A549 (cell line): Measurements from ENCODE around the gene TMEM121B. TPM values are rescaled to one million over a fixed set of nuclear protein-coding genes. Genes with fewer than 3 reads are reported as not detected.

Experiments used
- ATAC-seq, 2 experiments: fragments of 200-7000 bp in 1 of 2; fragments of >200 bp in 1 of 2; cut with Nextera tagmentation in 1 of 2; cut with Tn5 transposase in 1 of 2; 3 replicates each; pipeline versions ENCODE4 v1.8.0 to v1.9.1; 2018 to 2020; ENCODE audit warnings: mild to moderate bottlenecking in 1 of 2, moderate library complexity in 1 of 2
- CTCF ChIA-PET: fragments of 300-600 bp; sonication (Branson Sonifier 250); formaldehyde crosslinking; extraction: SDS; loops from one replicate; lab custom pipeline; 2021; ENCODE audit warnings: antibody characterized with exemption, inconsistent platforms; lab: Yijun Ruan, JAX
- POLR2A ChIA-PET: fragments of 350-600 bp; formaldehyde crosslinking; extraction: SDS; loops from one replicate; lab custom pipeline; 2021; ENCODE audit warnings: antibody characterized with exemption, inconsistent platforms; lab: Yijun Ruan, JAX
- DNase-seq, 2 experiments: peaks; one replicate each; pipeline versions ENCODE4 v3.0.0 to v3.0.0-alpha.2; 2011 to 2016; ENCODE audit warnings: low read depth in 1 of 2, low spot score in 1 of 2
- FAIRE-seq: peaks from 2 replicates; lab custom pipeline; 2011; peaks lifted over from hg19 to GRCh38; lab: Jason Lieb, UNC
- H3K27ac ChIP-seq, 2 experiments: fragments of >200 bp; sonication (Bioruptor Twin); formaldehyde crosslinking; 3 replicates each; pipeline ENCODE4 v1.5.1; 2016 to 2017
- H3K4me1 ChIP-seq: fragments of >200 bp; sonication (Bioruptor Twin); formaldehyde crosslinking; 3 replicates; pipeline ENCODE4 v1.6.1; 2016
- H3K4me2 ChIP-seq: fragments of >200 bp; sonication (Bioruptor Twin); formaldehyde crosslinking; 3 replicates; pipeline ENCODE4 v1.6.1; 2016
- H3K4me3 ChIP-seq: fragments of >200 bp; sonication (Bioruptor Twin); formaldehyde crosslinking; 3 replicates; pipeline ENCODE4 v1.5.1; 2016
- H3K9me3 ChIP-seq: fragments of >200 bp; sonication (Bioruptor Twin); formaldehyde crosslinking; 3 replicates; pipeline ENCODE4 v1.6.1; 2016
- BHLHE40 ChIP-seq: IDR thresholded peaks from 2 replicates; pipeline ENCODE4 v1.6.1; 2012; ENCODE audit warnings: low read depth, low read length, inconsistent platforms
- CBX2 ChIP-seq: fragments of 200-600 bp; sonication (generic); IDR thresholded peaks from 2 replicates; pipeline ENCODE4 v1.6.1; 2016; ENCODE audit warnings: low read depth, mild to moderate bottlenecking, borderline replicate concordance
- CBX8 ChIP-seq: fragments of 200-600 bp; sonication (generic); IDR thresholded peaks from 2 replicates; pipeline ENCODE4 v1.6.1; 2016
- CHD4 ChIP-seq: fragments of 200-600 bp; sonication (generic); IDR thresholded peaks from 2 replicates; pipeline ENCODE4 v1.6.1; 2016; ENCODE audit warnings: antibody characterized with exemption, mild to moderate bottlenecking, borderline replicate concordance
- ESRRA ChIP-seq: fragments of 150-350 bp; IDR thresholded peaks from 2 replicates; pipeline ENCODE4 v1.6.1; 2014; ENCODE audit warnings: mild to moderate bottlenecking, low read length, borderline replicate concordance
- FOSB ChIP-seq: fragments of 250-450 bp; sonication (Bioruptor Pico); IDR thresholded peaks from 2 replicates; pipeline ENCODE4 v1.5.0; 2020; ENCODE audit warnings: mild to moderate bottlenecking, moderate library complexity
- FOXS1 ChIP-seq: fragments of 250-450 bp; sonication (Bioruptor Pico); IDR thresholded peaks from 2 replicates; pipeline ENCODE4 v1.5.0; 2020; ENCODE audit warnings: mild to moderate bottlenecking, moderate library complexity
- HDAC2 ChIP-seq: fragments of 200-600 bp; sonication (generic); IDR thresholded peaks from 2 replicates; pipeline ENCODE4 v1.6.1; 2016
- HEYL ChIP-seq: fragments of 250-450 bp; sonication (Bioruptor Pico); IDR thresholded peaks from 2 replicates; pipeline ENCODE4 v1.8.0; 2021; ENCODE audit warnings: mild to moderate bottlenecking, moderate library complexity
- HOXA7 ChIP-seq: fragments of 250-450 bp; sonication (Bioruptor Pico); IDR thresholded peaks from 2 replicates; pipeline ENCODE4 v1.5.0; 2020; ENCODE audit warnings: mild to moderate bottlenecking, moderate library complexity
- HOXB13 ChIP-seq: fragments of 250-450 bp; sonication (Bioruptor Pico); IDR thresholded peaks from 2 replicates; pipeline ENCODE4 v1.5.0; 2020; ENCODE audit warnings: low read depth, mild to moderate bottlenecking, moderate library complexity
- JUNB ChIP-seq: fragments of >200 bp; sonication (Bioruptor Twin); formaldehyde crosslinking; IDR thresholded peaks from 2 replicates; pipeline ENCODE4 v1.6.1; 2016
- KDM1A ChIP-seq: fragments of 200-600 bp; sonication (generic); IDR thresholded peaks from 2 replicates; pipeline ENCODE4 v1.6.1; 2016; ENCODE audit warnings: low read depth, mild to moderate bottlenecking
- MAFK ChIP-seq: fragments of 450-650 bp; IDR thresholded peaks from 2 replicates; pipeline ENCODE4 v1.6.1; 2014; ENCODE audit not compliant: partially characterized antibody
- MAZ ChIP-seq: fragments of 150-350 bp; IDR thresholded peaks from 2 replicates; pipeline ENCODE4 v1.6.1; 2014; ENCODE audit warnings: antibody characterized with exemption, low read depth, low read length, borderline replicate concordance
- MYC ChIP-seq: IDR thresholded peaks from 2 replicates; pipeline ENCODE4 v1.6.1; 2012; ENCODE audit warnings: mild to moderate bottlenecking, inconsistent platforms, low read length, improper control_type of control experiment, borderline replicate concordance
- NPAS2 ChIP-seq: fragments of 250-450 bp; sonication (Bioruptor Pico); IDR thresholded peaks from 2 replicates; pipeline ENCODE4 v1.8.0; 2022; ENCODE audit warnings: mild to moderate bottlenecking, moderate library complexity, borderline replicate concordance
- PHF8 ChIP-seq: fragments of 200-600 bp; sonication (generic); IDR thresholded peaks from 2 replicates; pipeline ENCODE4 v1.6.1; 2016; ENCODE audit warnings: low read depth, mild to moderate bottlenecking, antibody characterized with exemption, moderate library complexity, borderline replicate concordance
- POLR2A ChIP-seq: IDR thresholded peaks from 2 replicates; pipeline ENCODE4 v1.6.1; 2012; ENCODE audit warnings: mild to moderate bottlenecking, low read length
- RNF2 ChIP-seq: fragments of 200-600 bp; sonication (generic); IDR thresholded peaks from 2 replicates; pipeline ENCODE4 v1.6.1; 2016; ENCODE audit warnings: low read depth, mild to moderate bottlenecking, antibody characterized with exemption, moderate library complexity, borderline replicate concordance
- ZFP36 ChIP-seq: fragments of 450-650 bp; IDR thresholded peaks from 2 replicates; pipeline ENCODE4 v1.6.1; 2014; ENCODE audit warnings: borderline replicate concordance; ENCODE audit not compliant: partially characterized antibody
- ZSCAN20 ChIP-seq: fragments of 250-450 bp; sonication (Bioruptor Pico); IDR thresholded peaks from 2 replicates; pipeline ENCODE4 v1.8.0; 2022; ENCODE audit warnings: mild to moderate bottlenecking, moderate library complexity
- WGBS: methylation state at CpG from one replicate; pipeline ENCODE4 v1.1.6; 2017; ENCODE audit errors: missing lambda C conversion rate; 5-methylcytosine and 5-hydroxymethylcytosine counted together
- polyA plus RNA-seq, 4 experiments: library from polyadenylated mRNA; depleted of rRNA in 3 of 4; stranded (reverse); fragments of >200 nt; fragmentation: RNase III in 1 of 4; extraction: RNeasy Plus Mini Kit Qiagen cat#74134 plus additional on column Dnase treatment in 1 of 4; gene quantifications; 2 replicates in 3 of 4; 3 replicates in 1 of 4; pipeline ENCODE4 v1.2.3, GENCODE V29; 2011 to 2017
- TF ChIP-seq, protein P1 (sequence below): fragments of >200 bp; sonication (Bioruptor Twin); formaldehyde crosslinking; IDR thresholded peaks from 3 replicates; pipeline ENCODE4 v1.6.1; 2016
- TF ChIP-seq, protein P2 (sequence below): fragments of >200 bp; sonication (Bioruptor Twin); formaldehyde crosslinking; IDR thresholded peaks from 3 replicates; pipeline ENCODE4 v1.5.1; 2016
- TF ChIP-seq, protein P3 (sequence below): fragments of 250-450 bp; sonication (Bioruptor Pico); IDR thresholded peaks from 2 replicates; pipeline ENCODE4 v1.5.0; 2021; ENCODE audit warnings: mild to moderate bottlenecking, moderate library complexity, borderline replicate concordance
- TF ChIP-seq, protein P4 (sequence below): fragments of 150-350 bp; IDR thresholded peaks from 2 replicates; pipeline ENCODE4 v1.6.1; 2014; ENCODE audit warnings: low read depth, mild to moderate bottlenecking, low read length
- TF ChIP-seq, protein P5 (sequence below): fragments of 200-600 bp; sonication (generic); IDR thresholded peaks from 2 replicates; pipeline ENCODE4 v1.6.1; 2016; ENCODE audit warnings: antibody characterized with exemption, mild to moderate bottlenecking, moderate library complexity

The TMEM121B gene
- polyA plus RNA-seq, 2 of the 4 experiments (the other 2 are of a cell fraction) = 0.03 to 0.08 TPM

DNA sequence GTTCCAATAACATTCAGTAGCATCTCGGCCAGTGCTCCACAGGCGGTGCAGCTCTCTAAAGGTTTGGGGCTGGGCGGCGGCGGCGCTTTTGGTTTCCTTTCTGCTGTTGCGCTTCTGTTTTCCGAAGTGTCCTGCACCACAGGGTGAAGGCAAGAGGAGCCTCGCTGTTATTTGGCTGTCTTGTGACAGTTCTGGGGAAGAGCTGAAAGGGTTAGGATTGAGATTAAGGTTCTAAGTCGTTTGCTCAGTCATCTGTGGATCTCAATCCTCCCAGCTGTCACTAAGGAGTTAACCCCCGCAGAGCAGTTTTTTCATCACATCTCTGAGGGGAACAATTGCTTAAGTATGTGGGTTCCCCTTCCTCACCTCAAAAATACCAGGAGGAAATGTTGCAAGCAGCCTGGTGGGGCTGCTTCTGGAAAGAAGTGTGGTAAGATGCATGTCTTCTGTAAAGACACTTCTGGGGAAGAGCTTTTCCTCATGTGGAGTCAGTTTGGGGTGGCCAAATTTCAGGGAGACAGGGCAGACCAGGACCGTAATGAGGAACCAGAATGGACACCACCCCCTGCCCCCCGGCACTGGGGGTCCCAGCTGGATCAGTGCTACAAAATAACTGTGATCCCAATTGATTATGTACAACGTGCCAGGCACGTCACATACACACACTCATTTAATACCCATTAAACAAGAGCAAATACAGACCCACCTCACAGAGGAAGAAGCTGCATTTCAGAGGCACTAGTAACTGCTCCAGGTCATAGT is 14.2 kb downstream of the TMEM121B start:
- FAIRE-seq (no peak), ATAC-seq (no peak)
- CTCF ChIA-PET = interaction anchor here (0.7 to 1.2 kb wide), 2 partner anchors 40 to 153 kb away, joined by 3 read pairs; no protein-coding TSS in a partner anchor
- Histone ChIP-seq H3K4me2 (no peak overlapping the region), H3K4me3 (no peak overlapping the region)
- TF ChIP-seq NPAS2 (CRISPR knock-in tag) = no peak
- no peak for TF ChIP-seq HOXB13 (CRISPR knock-in tag)
- TF ChIP-seq, protein P1, sequence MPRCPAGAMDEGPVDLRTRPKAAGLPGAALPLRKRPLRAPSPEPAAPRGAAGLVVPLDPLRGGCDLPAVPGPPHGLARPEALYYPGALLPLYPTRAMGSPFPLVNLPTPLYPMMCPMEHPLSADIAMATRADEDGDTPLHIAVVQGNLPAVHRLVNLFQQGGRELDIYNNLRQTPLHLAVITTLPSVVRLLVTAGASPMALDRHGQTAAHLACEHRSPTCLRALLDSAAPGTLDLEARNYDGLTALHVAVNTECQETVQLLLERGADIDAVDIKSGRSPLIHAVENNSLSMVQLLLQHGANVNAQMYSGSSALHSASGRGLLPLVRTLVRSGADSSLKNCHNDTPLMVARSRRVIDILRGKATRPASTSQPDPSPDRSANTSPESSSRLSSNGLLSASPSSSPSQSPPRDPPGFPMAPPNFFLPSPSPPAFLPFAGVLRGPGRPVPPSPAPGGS = no peak
- TF ChIP-seq ZSCAN20 (CRISPR knock-in tag) = no peak
- TF ChIP-seq POLR2A = no peak
- TF ChIP-seq CHD4 = no peak
- TF ChIP-seq MAFK = no peak
- TF ChIP-seq CBX2 = no peak
- TF ChIP-seq, protein P2, sequence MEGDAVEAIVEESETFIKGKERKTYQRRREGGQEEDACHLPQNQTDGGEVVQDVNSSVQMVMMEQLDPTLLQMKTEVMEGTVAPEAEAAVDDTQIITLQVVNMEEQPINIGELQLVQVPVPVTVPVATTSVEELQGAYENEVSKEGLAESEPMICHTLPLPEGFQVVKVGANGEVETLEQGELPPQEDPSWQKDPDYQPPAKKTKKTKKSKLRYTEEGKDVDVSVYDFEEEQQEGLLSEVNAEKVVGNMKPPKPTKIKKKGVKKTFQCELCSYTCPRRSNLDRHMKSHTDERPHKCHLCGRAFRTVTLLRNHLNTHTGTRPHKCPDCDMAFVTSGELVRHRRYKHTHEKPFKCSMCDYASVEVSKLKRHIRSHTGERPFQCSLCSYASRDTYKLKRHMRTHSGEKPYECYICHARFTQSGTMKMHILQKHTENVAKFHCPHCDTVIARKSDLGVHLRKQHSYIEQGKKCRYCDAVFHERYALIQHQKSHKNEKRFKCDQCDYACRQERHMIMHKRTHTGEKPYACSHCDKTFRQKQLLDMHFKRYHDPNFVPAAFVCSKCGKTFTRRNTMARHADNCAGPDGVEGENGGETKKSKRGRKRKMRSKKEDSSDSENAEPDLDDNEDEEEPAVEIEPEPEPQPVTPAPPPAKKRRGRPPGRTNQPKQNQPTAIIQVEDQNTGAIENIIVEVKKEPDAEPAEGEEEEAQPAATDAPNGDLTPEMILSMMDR = no peak
- no peak for TF ChIP-seq MYC
- TF ChIP-seq KDM1A = no peak
- TF ChIP-seq ESRRA = no peak
- TF ChIP-seq FOSB (CRISPR knock-in tag) = no peak
- TF ChIP-seq, protein P3, sequence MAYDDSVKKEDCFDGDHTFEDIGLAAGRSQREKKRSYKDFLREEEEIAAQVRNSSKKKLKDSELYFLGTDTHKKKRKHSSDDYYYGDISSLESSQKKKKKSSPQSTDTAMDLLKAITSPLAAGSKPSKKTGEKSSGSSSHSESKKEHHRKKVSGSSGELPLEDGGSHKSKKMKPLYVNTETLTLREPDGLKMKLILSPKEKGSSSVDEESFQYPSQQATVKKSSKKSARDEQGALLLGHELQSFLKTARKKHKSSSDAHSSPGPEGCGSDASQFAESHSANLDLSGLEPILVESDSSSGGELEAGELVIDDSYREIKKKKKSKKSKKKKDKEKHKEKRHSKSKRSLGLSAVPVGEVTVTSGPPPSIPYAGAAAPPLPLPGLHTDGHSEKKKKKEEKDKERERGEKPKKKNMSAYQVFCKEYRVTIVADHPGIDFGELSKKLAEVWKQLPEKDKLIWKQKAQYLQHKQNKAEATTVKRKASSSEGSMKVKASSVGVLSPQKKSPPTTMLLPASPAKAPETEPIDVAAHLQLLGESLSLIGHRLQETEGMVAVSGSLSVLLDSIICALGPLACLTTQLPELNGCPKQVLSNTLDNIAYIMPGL = no peak
- TF ChIP-seq FOXS1 (CRISPR knock-in tag) = no peak
- TF ChIP-seq, all 56 proteins: peak for 0
- WGBS = 92% methylated on average over 15 of the region's 15 CpGs
- POLR2A ChIA-PET = no interaction called here
- Histone ChIP-seq H3K9me3 (no peaks in the 10 kb centered on the region), H3K4me1 (no peaks in the 10 kb centered on the region; the same call in 2 of the 3 replicates), H3K27ac (no peak overlapping the region)
- no peak for DNase-seq

DNA sequence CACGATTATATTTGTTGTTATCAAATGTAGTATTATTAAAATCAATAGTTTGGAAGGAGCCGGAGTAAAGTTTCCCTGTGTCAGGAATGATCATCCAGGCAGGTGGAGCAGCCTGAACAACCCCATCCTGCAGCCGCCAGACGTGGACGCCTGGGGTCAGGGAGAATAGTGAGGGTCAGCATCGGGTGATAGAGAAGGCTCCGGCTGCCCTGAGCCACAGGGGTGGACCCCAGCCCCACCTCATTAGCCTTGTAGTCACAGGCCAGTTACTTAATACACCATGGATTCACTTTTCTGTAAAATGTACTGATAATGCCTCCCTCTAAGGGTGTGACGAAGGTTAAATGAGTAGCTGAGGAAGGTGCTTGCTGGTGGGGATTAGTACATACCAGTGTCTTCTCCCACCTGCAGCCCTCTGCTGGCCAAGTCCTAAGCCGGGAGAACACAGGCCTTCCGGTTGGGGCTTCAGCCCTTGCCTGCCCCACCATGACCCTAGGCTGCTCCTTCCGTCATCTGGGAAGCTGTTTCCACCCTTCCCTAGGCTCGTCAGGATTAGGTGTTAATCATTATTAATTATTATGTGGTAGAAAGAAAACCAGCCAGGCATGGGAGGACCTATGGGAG is 14.9 kb downstream of the TMEM121B start:
- CTCF ChIA-PET = interaction anchor here (0.7 kb wide), 1 partner anchor 154 kb away, joined by 3 read pairs; no protein-coding TSS in a partner anchor
- Histone ChIP-seq H3K4me3 (no peak overlapping the region), H3K27ac (no peak overlapping the region), H3K9me3 (no peaks in the 10 kb centered on the region), H3K4me2 (no peak overlapping the region), H3K4me1 (no peaks in the 10 kb centered on the region)
- peak; percentile 54 to 61; a peak in 2 of 6 replicates for ATAC-seq
- POLR2A ChIA-PET = no interaction called here
- FAIRE-seq = no peak
- no peak for DNase-seq
- WGBS = 85% methylated on average over 10 of the region's 12 CpGs
- no peak for TF ChIP-seq FOXS1 (CRISPR knock-in tag)
- TF ChIP-seq, protein P4, sequence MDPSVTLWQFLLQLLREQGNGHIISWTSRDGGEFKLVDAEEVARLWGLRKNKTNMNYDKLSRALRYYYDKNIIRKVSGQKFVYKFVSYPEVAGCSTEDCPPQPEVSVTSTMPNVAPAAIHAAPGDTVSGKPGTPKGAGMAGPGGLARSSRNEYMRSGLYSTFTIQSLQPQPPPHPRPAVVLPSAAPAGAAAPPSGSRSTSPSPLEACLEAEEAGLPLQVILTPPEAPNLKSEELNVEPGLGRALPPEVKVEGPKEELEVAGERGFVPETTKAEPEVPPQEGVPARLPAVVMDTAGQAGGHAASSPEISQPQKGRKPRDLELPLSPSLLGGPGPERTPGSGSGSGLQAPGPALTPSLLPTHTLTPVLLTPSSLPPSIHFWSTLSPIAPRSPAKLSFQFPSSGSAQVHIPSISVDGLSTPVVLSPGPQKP = no peak
- no peak for TF ChIP-seq RNF2
- no peak for TF ChIP-seq MAZ
- TF ChIP-seq HEYL (CRISPR knock-in tag) = no peak
- TF ChIP-seq, protein P5, sequence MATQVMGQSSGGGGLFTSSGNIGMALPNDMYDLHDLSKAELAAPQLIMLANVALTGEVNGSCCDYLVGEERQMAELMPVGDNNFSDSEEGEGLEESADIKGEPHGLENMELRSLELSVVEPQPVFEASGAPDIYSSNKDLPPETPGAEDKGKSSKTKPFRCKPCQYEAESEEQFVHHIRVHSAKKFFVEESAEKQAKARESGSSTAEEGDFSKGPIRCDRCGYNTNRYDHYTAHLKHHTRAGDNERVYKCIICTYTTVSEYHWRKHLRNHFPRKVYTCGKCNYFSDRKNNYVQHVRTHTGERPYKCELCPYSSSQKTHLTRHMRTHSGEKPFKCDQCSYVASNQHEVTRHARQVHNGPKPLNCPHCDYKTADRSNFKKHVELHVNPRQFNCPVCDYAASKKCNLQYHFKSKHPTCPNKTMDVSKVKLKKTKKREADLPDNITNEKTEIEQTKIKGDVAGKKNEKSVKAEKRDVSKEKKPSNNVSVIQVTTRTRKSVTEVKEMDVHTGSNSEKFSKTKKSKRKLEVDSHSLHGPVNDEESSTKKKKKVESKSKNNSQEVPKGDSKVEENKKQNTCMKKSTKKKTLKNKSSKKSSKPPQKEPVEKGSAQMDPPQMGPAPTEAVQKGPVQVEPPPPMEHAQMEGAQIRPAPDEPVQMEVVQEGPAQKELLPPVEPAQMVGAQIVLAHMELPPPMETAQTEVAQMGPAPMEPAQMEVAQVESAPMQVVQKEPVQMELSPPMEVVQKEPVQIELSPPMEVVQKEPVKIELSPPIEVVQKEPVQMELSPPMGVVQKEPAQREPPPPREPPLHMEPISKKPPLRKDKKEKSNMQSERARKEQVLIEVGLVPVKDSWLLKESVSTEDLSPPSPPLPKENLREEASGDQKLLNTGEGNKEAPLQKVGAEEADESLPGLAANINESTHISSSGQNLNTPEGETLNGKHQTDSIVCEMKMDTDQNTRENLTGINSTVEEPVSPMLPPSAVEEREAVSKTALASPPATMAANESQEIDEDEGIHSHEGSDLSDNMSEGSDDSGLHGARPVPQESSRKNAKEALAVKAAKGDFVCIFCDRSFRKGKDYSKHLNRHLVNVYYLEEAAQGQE = no peak
- no peak for TF ChIP-seq CBX8
- no peak for TF ChIP-seq PHF8
- no peak for TF ChIP-seq KDM1A
- TF ChIP-seq BHLHE40 = no peak
- no peak for TF ChIP-seq HDAC2
- TF ChIP-seq ZSCAN20 (CRISPR knock-in tag) = no peak
- no peak for TF ChIP-seq HOXA7 (CRISPR knock-in tag)
- TF ChIP-seq ZFP36 = no peak
- no peak for TF ChIP-seq JUNB
